SK-N-DZ (cell line): Measurements from ENCODE around the gene ARG2.
A peak's percentile ranks its signal among the peaks of the same experiment; 100 is the strongest.

Experiments used
- DNase-seq: peaks from one replicate; pipeline ENCODE4 v3.0.0-alpha.2; 2015; ENCODE audit warnings: low spot score

Gene ARG2

DNA sequence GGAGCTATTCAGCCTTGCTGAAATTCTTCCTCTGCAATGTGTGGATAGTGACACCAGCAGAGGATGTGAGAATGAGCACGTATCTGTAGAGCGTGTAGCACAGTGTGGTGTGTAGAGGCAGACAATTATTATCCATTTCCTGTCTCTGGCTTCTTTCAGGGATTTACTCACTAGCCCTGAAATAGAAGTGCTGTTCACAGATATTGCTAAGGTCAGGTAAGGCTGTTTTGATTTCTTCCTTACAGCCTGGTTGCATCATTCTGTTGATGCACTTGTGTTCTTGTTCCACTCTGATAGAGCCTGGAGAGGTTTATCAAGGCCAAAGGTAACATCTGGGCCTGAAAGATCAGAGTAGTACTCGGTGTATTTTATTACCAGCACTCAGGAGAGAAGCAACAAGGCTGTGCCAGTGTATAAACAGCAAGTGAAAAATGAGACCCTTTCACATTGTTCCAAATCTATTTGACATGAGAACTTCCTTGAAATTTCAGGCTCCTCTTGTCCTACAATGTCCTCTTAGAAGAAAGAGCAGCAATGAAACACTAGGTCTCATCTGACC, 16.7 kb downstream of the ARG2 start:
- no peak for DNase-seq

DNA sequence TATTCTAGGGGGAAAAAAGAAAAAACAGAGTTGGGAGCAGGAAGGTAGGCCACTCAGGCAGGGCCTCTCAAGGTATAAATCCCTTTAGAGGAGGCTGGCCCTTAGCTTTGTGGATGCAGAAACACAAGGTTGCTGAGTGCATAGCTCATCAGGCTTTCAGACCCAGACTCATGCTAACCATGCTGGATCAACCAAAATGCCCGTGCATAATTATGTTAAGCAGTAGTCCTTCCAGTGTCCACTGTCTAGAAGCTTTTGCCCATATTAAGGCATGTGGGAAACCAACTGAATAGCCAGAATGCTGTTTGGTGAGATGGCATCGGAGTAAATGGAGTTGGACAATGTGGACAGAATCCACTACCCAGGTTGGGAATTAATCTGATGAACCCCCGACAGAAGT, 18.9 kb downstream of the ARG2 start:
- no peak for DNase-seq

DNA sequence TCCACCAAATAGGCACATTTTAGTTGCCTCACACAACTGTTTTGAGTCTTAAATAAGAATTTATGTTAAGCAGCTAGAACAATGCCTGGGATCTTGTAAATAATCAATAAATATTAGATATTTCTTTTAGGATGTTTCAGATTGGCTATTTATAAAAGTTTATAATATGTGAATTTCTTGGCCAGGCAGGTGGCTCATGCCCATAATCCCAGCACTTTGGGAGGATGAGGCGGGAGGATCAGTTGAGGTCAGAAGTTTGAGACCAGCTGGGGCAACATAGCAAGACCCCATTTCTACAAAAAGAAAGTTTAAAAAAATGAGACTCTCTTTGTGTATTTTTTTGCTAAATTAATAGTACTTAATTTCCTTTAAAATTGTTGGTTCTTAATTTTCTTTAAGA, 21.8 kb downstream of the ARG2 start:
- DNase-seq = no peak

DNA sequence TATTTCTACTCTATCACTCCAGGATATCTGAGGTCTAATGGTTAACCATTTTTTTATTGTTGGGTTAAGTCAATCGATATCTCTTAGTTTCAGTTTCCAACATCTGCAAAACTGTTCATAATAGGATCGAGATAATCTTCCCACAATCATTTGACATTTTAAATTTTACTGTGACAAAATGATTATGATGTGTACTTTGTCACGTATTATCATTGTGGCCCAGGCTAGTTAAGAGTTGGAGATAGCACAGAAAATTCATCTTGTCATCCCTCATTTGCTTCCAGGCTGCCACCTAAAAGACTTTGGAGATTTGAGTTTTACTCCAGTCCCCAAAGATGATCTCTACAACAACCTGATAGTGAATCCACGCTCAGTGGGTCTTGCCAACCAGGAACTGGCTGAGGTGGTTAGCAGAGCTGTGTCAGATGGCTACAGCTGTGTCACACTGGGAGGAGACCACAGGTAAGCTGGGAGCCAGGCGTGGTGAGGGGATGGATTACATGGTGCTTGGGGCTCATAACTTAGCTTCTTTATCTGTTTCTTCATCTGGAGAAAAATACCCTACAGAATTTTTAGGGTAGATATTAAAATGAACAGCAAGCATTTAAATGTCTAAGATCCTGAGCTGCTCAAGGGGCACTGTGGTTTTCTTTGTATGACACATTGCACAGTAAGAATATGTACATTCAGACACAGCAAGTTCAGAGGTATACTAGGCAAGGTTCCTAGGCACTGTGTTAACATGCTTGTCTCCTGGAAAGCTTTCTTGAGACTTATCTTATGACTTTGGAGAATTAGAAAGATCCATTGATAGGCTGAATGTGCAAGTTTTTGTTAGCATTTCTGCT, 22.4 kb downstream of the ARG2 start:
- DNase-seq = no peak

DNA sequence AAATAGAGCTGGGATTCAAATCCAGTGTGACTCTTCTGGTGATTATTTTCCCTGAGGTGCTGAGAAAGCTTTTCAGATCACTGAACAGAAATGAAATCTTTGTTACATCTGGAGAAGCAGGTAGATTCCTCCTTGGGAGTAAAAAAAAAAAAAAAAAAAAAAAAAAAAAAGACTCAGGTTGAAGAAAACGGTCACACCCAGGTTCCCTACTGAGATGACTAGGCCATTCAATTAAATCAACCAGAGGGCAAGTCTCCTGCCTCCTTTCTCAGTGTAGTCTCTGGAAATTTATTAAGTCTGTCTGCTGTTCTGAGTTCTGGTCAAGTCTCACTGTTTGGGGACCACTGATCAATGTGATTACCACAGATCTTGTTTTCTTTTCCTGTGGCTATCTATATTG, 24.0 kb downstream of the ARG2 start:
- DNase-seq = no peak

DNA sequence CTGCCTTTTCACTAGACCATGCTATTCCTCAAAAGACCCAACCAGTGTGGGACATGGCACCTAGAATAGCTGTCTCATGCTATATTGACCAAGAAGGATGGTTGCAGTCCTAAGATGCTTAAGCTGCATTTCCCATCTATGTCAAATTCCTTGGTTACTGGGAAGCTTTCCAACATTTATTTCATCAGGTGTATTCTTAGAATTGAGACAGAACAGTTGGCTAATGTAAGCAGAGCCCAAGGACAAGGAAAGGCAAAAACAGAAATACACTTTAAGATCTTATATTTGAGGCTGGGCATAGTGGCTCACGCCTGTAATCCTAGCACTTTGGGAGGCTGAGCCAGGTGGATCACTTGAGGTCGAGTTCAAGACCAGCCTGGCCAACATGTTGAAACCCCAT, 24.7 kb downstream of the ARG2 start:
- no peak for DNase-seq

DNA sequence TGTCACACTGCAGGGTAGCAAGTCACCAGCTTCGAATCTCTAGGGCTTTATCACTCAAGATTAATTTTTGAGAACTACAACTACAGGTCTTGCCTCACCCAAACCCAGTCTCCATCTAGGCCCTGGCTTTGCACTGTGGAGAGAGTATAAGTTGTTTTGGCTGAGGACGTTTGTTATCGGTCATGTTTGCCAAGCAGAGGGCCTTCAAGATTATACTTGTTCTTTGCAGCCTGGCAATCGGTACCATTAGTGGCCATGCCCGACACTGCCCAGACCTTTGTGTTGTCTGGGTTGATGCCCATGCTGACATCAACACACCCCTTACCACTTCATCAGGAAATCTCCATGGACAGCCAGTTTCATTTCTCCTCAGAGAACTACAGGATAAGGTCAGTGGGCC, 25.7 kb downstream of the ARG2 start:
- no peak for DNase-seq

DNA sequence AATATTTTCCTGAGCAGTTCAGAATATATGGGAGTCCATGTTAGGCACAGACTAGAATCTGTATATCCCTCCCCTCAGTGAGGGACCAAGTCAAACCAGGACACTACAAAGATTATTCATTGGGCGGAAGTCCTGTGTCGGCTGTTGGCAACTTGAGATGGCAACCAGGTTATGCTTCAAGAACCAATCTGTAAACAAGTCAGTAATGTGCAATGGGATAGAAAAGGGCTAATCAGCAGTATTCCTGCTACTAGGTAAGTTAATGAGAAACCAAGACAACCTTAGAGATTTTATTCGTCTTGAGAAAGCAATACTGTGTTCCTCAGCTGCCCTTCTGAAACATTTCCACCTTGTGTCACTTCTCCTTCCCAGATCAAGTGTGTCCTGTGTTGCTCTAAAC, 26.4 kb downstream of the ARG2 start:
- DNase-seq = no peak

DNA sequence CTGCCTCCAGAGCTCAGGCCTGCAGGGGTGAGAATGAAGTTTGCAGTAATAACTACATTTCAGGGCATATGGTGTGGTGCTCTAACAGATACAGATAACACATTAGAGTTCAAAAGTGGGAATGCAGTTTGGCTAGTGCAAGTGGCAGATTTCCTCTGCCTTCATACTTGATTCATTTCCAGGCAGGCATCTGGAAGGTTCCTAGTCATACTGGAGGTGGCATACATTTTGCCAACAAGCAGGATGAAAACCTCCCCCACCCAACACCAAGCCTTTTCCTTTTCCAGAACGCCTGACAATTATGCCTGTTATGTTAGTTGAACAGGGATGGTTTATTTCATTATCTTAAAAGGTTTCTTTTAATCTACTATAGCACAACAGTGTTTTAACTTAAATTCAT, 30.4 kb downstream of the ARG2 start:
- DNase-seq = no peak

DNA sequence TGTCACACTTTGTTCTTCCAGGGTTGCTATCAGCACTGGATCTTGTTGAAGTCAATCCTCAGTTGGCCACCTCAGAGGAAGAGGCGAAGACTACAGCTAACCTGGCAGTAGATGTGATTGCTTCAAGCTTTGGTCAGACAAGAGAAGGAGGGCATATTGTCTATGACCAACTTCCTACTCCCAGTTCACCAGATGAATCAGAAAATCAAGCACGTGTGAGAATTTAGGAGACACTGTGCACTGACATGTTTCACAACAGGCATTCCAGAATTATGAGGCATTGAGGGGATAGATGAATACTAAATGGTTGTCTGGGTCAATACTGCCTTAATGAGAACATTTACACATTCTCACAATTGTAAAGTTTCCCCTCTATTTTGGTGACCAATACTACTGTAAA, 31.0 kb downstream of the ARG2 start:
- no peak for DNase-seq

DNA sequence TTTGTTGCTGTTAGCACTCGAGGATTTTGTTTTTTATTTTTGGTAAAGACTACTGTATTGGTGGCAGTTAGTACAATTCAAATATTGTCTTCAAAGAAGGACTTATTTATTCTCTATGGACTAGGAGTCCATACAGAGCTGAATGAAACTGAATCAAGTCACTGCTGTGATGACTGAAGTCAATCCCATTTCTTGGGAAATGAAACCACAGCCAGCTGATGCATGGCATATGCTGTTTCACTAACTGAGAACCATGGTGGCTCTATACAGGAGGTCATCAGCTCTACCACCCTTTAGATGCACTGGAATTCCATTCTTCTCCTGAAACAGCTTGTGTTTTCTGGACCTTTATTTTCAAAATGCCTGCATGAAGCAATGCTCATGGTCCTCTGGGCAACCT, 32.5 kb downstream of the ARG2 start:
- no peak for DNase-seq

DNA sequence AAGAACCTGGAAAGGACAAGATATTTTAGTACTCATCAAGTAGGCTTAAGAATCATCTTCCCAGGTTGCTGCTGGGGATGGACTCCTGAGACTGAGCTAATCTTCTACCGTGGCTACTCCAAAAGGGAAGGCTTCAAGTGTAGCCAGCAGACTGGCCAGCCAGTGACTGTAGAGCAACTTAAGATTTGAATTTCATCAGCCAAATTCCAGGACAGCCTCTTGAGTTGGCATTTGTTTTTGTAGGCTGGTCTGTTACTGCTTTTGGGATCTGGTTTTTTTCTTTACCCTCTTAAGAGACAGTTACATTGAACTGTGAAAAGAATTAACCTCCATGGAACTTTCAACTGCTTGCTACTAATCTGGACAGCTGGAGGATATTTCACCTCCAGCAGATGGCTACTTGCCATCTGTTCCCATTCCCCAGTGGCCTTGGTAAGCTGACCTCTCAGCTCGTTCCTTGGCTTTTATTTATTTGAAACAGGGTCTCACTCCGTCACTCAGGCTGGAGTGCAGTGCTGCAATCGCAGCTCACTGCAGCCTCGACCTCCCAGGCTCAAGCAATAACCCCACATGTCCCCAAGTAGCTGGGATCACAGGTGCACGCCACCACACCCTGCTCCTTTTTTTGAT, 34.0 kb downstream of the ARG2 start:
- DNase-seq = no peak

DNA sequence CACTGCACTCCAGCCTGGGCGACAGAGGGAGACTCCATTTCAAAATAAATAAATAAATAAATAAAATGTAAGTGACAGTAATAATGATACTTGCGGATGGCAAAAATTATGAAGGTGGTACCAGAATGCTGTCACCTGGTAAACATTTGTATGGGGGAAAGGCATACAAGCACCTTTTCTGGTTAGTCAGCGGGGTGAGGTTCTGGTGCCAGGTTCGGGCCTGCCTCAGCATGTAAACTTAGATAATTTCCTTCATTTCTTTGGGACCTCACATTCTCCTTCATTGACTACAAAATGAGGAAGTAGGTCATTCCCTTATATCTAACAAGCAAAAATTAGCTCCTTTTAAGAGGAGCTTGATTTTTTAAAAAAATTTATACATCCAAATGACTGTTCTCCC, 43.9 kb downstream of the ARG2 start:
- DNase-seq = no peak

DNA sequence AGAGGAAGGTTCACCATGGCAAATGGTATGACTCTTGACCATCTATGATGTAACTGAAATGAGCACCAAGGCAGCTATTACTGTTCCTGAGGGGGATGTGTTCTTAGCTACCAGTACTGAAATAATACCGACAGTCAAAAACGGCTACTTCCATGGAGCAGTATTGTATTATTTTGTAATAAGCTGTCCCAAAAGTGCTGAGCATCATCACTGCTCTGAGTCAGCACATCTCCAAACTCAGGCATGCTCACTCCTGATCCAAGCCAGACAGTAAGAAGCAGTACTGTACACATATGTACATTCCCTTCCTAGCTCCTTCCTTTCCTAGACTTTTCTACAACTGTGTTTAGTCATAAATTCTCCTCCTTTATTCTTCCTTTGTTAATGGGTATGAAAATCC, 46.1 kb downstream of the ARG2 start:
- no peak for DNase-seq

DNA sequence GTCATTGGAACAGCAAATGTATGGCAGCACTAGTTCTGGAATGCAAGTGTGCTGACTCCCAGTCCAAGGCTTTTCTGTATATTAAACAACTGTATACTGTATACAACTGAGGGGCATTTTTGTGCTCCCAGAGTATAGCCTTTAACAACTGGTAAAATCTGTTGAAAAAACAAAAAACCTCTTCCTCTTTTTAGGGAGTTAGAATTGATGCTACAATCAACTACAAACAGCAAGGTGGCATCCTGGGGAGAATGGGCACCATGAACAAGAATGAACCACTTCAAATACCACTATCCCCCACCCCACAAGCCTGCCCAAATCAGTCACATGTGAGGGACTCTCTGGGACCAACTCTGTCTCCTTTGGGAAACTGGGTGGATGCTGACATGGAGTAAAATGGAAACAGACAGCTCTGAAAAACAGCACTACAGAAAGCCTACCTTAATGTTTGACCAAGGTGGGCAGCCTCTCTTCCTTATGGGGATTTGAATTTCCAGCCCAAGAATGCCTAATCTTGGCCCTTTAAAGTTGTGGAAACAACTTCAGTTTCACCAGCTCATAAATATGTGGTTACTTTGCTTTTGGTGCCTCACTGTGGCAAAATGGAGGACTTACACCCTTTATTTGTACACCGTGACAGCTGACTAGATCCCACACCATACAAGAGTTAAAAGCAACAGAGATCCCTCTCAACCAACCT, 47.2 kb downstream of the ARG2 start:
- DNase-seq = peak; percentile 17

DNA sequence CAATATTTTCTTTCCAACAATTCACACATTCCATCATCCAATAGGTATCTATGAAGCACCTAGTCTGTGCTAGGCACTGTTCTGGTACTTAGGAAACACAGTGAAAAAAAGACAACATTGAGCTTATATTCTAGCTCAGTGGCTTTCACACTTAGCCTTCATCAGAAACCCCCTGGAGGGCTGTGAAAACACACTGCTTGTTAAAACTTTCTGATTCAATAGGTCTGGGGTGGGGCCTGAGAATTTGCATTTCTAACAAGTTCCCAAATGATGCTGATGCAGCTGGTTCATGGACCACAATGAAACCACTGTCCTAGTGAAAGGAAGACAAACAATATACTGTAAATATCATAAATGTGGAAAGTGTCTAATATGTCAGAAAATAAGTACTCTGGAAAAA, 48.8 kb downstream of the ARG2 start:
- DNase-seq = no peak

DNA sequence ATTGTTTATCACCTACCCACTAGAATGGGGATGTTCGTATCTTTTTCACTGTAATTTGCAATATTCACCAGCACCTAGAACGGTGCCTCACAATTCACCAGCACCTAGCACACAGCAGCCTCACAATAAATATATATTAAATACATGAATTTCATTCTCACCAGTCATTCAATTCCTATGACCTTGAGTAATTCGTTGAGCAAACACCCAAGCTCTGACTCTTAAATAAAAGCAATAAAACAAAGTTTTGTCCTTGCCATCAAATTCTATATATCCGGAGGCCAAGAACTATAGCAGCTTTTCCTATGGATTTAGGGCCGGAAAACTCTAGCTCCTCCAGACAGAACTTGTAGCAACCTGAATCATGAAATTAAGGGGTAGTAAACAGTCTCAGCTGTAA, 53.7 kb downstream of the ARG2 start:
- DNase-seq = no peak

DNA sequence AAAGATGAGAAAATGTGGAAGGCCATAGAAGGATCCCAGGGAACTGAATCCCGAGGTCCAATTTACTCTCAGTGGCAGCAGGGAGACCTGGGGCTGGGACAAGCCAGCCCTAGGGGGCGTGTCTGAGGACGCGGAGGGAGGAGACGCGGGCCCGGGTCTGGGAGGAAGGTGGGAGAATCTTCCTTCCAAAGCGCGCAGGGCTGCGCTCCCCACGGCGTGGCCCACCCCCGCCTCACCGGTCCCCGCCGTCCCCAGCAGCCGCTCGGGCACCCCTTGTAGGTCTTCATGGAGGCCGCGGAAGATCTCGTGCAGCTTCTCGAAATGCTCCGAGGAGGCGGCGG, 54.4 kb downstream of the ARG2 start:
- peak; percentile 76 for DNase-seq

DNA sequence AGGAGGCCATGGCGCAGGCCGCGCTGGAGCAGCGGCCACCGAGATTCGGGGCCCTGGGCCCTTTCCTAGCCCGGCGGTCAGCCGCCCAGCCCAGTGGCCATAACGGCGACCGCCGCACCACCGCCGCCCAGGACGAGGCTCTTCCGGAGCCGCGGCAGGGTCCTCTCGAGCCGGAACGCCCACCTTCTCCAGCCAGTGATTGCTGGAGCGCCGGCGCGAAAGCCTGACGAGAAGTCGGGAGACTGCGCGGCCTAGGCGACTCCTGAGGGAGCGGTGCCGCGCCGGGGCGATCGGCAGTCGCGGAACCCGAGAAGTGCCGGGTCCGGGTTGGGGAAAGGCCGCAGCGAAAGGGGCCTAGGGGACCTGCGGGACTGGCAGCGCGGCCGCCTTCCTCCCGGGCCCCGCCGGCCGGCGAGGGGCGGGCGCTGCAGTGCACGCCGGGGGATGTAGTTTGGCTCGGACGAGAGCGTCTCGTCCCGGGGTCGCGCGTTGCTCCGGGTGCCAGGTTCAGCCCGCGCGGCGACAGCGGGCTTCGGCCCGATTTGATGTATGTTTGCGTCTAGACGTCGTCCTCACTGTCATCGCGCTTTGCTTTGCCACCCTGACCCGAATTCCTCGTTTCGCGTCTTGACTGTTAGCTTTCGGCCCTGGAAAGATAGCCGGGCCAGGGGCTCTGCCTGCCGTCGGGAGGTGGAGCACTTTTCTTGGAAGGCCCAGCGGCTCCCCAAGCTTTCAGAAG, 54.9 kb downstream of the ARG2 start, which contains the start of gene VTI1B:
VTI1B (minus strand) TSS at position 153 of the 739 bp plus-strand sequence; CDS start at position 10, 143 bp downstream.
- DNase-seq = peak; percentile 81

DNA sequence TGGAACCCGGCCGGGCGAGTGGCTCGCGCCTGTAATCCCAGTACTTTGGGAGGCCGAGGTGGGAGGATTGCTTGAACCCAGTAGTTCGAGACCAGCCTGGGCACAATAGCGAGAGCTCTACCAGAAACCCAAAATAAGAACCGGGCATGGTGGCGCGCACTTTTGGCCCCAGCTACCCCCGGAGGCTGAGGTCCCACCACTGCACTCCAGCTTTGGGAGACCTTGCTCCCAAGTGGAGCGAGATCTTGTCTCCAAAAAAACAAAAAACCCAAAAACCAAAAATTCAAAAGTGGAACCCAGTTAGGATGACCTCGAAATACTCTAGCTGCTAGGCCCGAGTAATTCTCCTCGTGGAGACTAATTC, 55.5 kb downstream of the ARG2 start:
- DNase-seq = peak; percentile 3

DNA sequence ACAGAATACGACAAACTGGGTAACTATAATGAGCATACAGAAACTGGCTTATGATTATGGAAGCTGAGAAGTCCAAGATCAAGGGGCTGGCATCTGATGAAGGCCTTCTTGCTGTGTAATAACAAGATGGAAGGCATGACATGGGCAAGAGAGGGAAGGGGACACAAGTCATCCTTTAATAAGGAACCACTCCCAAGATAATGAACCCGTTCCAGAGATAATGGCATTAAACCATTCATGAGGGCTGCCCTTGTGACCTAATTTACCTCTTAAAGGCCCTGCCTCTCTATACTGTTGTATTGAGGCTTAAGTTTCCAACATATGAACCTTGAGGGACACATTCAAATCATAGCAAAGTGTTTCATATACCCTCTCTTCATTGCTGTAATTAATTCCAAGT, 59.3 kb downstream of the ARG2 start:
- DNase-seq = no peak

DNA sequence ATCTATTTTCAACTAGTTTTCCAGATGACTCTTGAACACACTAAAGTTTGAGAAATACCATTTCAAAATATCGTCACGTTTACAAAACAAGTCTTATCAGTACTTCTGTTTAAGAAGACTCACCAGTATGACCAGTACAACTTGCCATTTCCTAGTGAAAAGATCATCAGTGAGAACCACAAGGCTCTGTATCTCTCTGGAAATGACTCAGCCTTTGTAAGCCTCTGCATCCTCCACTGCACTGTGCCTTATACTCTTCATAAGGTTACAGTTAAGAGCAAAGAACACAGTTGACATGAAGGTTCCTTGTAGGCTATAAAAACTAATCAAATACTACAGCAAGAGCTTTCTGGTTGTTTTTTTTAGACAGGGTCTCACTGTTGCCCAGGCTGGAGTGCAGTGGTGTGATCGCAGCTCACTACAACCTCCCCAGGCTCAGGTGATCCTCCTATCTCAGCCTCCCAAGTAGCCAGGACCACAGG, 60.4 kb downstream of the ARG2 start:
- no peak for DNase-seq
